ENCODE measurements around the gene ANKRD29. TPM values are rescaled to one million over a fixed set of nuclear protein-coding genes. Genes with fewer than 3 reads are reported as not detected.

Gene ANKRD29, protein sequence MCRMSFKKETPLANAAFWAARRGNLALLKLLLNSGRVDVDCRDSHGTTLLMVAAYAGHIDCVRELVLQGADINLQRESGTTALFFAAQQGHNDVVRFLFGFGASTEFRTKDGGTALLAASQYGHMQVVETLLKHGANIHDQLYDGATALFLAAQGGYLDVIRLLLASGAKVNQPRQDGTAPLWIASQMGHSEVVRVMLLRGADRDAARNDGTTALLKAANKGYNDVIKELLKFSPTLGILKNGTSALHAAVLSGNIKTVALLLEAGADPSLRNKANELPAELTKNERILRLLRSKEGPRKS
- 4.8 and 14.1 TPM in 2 replicates for total RNA-seq

DNA sequence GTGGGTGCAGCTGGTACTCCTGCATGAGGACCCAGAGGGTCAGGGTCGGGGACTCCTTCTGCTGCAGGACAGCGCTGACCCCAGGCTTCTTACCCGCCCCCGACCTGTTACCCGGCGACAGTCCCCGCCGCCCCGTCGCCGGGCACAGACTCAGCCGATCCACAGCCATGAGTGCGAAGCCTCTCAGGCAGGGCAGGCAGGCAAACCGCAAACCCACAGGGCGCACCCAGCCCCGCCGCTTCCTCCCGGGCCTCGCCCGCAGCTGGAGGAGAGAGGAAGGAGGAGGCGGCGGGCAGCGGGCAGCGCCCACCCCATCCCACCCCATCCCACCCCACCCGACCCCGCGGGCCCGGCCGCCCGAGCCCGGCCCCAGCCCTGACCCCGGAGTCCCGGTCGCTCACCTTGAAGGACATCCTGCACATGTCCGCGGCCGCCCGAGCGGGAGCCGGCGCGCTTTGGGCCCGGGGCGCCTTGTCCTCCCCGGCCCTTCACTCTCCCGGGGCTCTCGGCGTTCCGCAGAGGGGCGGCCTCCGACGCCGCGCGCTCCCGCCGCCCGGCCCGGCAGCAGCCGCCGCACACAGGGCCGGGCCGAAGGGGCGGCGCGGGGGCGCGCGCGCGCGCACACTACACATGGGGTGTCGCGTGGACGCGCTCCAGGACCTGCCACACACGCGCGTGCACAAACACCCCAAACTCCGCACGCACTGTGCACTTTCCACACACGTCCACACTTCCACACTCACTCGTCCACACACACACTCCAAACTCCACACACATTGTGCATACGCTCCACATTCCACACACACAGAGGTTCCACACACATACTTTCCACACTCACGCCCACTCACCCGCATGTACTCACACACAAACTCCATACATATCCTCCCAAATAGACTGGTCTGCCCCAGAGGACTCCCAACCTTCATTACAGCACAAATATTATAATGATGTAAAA, at the start of gene ANKRD29:
Gene ANKRD29 (minus strand): TSS at position 603 of the 955 bp plus-strand sequence. CDS start 181 bp downstream, at position 422.

DNA sequence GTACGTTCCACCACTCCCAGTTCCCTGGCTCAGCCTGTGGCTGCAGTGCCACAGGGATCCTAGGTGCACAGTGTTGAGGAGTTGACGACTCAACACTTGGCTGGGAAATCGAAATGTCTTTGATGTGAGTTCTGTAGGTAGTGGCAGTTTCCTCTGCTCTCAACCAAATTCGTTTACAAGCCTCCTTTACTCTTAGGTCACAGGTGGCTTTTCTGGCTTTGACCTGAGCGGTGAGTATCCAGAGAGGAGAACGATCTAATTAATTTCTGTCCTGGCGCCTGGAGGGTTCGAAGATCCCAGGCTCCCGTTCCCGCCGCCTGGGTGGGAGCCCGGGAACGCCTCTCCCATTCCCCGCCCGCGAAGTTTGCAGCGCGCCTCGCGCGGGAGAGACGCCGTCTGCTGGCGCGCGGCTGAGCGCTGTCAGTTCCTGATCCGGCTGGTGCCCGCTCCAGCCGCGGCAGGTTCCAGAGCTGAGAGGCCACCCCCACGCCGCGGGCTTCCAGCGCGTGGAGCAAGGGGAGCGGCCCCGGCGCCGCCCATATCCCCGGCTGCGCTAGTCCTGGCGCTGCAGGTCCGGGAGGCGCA, 26.4 kb upstream of the ANKRD29 start, which contains the start of gene LAMA3:
Gene LAMA3 (plus strand): TSS at position 423 of the 585 bp plus-strand sequence. CDS start 231 bp downstream, outside the sequence.

DNA sequence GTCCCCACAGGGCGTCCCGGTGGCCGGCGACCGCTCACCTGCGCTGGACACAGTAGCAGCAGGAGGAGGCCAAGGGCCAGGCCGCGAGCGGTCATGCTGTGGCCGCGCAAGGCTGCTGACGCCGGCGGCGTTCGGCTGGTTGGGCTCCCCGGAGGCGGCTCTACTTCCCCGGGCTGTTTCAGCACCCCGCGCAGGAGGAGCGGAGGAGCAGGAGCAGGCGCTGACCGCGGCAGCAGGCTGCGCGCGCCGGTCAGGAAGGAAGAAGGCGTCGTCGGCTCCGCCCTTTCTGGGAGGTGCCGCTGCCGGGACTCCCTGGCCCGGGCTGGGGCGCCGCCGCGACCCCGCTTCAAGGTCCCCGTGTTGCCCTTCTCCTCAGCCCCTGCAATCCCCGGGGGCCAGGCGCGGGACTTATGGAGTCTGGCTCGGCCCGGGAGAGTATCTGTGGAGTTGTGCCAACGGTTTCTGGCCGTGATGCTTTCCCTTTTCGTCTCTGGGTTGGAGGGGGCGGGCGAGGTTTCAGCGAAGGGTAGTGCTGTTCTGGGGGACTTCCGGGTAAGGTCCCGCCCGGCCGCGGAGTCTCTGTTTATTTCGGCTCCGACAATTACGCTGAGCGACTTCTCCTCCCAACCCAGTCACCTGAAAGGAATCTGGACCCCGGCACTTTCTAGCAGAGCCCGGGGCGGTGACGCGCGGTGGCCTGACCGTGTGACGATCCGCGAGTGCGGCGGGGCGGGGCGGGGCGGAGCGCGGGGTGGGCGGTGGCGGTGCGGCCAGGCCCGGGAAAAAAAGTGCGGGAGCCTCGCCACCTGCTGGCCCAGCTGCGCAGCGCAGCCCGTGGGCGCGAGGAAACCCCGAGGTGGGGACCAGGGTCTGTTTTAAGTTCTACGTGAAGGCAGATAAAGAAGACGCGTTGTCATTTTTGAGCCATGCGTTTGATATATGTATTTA, 76.2 kb downstream of the ANKRD29 start, which contains the start of gene NPC1:
Gene NPC1 (minus strand): TSS at position 258 of the 948 bp plus-strand sequence. CDS start 163 bp downstream, at position 95.

Other genes with a start within 250 kb of the ANKRD29 start
- gene RIOK3, start 209.6 kb downstream of the ANKRD29 start, total RNA-seq = 93.7 and 122 TPM in 2 replicates
- gene RMC1, start 159.4 kb downstream of the ANKRD29 start, total RNA-seq = 27.3 and 29.2 TPM in 2 replicates
- 93.4 and 150 TPM in 2 replicates for gene NPC1, start 76.4 kb downstream of the ANKRD29 start, total RNA-seq
- gene LAMA3, start 26.5 kb upstream of the ANKRD29 start, total RNA-seq = 582 and 598 TPM in 2 replicates